SJCRH30 (cell line): ENCODE measurements around the gene SLC3A2. TPM values are rescaled to one million over a fixed set of nuclear protein-coding genes. Genes with fewer than 3 reads are reported as not detected.

Source experiments
- DNase-seq, 2 experiments: peaks; one replicate each; pipeline ENCODE4 v3.0.0-alpha.2; 2015 to 2020
- H3K27ac ChIP-seq: fragments of 250-450 bp; sonication (Bioruptor Pico); 2 replicates; pipeline ENCODE4 v1.5.1; 2020; ENCODE audit warnings: mild to moderate bottlenecking, moderate library complexity
- H3K27me3 ChIP-seq: fragments of 250-450 bp; sonication (Bioruptor Pico); 2 replicates; pipeline ENCODE4 v1.5.1; 2020; ENCODE audit warnings: mild to moderate bottlenecking, moderate library complexity
- H3K36me3 ChIP-seq: fragments of 250-450 bp; sonication (Bioruptor Pico); 2 replicates; pipeline ENCODE4 v1.5.1; 2020; ENCODE audit warnings: mild to moderate bottlenecking, moderate library complexity
- H3K4me1 ChIP-seq: fragments of 250-450 bp; sonication (Bioruptor Pico); 2 replicates; pipeline ENCODE4 v1.5.1; 2020; ENCODE audit warnings: mild to moderate bottlenecking, moderate library complexity
- H3K4me3 ChIP-seq: fragments of 250-450 bp; sonication (Bioruptor Pico); 2 replicates; pipeline ENCODE4 v1.5.1; 2020; ENCODE audit warnings: mild to moderate bottlenecking, moderate library complexity
- H3K9me3 ChIP-seq: fragments of 250-450 bp; sonication (Bioruptor Pico); replicated peaks from 2 replicates; pipeline ENCODE4 v1.5.1; 2020; ENCODE audit warnings: mild to moderate bottlenecking, moderate library complexity
- total RNA-seq: library from RNA; depleted of rRNA; stranded (reverse); fragments of >200 nt; shearing (Covaris generic); gene quantifications from 2 replicates; pipeline ENCODE4 v1.2.3, GENCODE V29; 2014

SLC3A2 gene
- total RNA-seq, 1 experiment from 2014 or later: 109 TPM

GRCh38 chr11:62908468-62909072 lies 27.9 kb downstream of the SLC3A2 start:
- H3K36me3 ChIP-seq: no peaks in the 10 kb centered on the region
- H3K27ac ChIP-seq: no peak overlapping the region
- DNase-seq: no peak
- H3K4me1 ChIP-seq: peaks cover 16% of the 10 kb centered on the region
- no peaks in the 10 kb centered on the region for H3K9me3 ChIP-seq
- no peak overlapping the region for H3K4me3 ChIP-seq
- no peaks in the 10 kb centered on the region for H3K27me3 ChIP-seq

DNA sequence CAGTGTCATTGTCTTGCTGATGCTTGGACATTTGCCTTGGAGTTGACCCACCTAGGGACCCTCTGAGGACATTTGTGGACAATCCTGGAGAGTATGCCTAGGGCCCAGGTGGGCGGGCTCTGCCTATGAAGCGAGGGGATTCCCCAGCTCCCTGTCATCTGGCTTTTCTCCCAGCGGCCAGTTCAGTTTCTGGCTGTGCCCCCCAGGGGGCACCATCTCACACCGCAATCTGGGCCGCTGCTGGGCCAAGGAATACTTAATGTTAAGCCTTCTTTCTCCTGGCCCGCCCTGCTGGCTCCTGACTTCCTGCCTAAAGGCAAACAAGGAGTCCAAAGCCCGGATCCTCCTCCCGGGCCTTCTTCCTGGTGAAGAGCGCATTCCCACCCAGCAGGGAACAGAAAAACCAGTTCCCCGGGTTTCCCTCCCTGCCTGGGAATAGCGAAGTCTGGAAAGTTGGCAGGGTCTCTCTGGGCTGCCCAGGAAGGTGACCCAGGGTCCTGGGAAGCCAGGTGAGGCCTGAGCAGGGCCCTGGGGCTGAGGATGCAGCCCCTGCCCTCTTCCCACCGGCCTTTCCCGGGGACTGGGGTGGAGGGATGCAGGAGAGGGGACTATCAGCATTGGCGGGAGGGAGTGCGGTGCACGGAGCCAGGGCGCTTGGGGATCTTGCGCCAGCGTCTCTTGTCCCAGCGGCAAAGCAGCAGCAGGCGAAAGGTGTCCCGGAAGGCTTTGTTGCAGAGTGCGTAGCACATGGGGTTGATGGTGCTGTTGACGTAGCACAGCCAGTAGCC lies 28.6 kb downstream of the SLC3A2 start:
- Histone ChIP-seq H3K27ac (no peak overlapping the region), H3K4me1 (peaks cover 16% of the 10 kb centered on the region), H3K4me3 (no peak overlapping the region), H3K27me3 (no peaks in the 10 kb centered on the region), H3K36me3 (no peaks in the 10 kb centered on the region), H3K9me3 (no peaks in the 10 kb centered on the region)
- DNase-seq: peak; percentile 77 to 80

DNA sequence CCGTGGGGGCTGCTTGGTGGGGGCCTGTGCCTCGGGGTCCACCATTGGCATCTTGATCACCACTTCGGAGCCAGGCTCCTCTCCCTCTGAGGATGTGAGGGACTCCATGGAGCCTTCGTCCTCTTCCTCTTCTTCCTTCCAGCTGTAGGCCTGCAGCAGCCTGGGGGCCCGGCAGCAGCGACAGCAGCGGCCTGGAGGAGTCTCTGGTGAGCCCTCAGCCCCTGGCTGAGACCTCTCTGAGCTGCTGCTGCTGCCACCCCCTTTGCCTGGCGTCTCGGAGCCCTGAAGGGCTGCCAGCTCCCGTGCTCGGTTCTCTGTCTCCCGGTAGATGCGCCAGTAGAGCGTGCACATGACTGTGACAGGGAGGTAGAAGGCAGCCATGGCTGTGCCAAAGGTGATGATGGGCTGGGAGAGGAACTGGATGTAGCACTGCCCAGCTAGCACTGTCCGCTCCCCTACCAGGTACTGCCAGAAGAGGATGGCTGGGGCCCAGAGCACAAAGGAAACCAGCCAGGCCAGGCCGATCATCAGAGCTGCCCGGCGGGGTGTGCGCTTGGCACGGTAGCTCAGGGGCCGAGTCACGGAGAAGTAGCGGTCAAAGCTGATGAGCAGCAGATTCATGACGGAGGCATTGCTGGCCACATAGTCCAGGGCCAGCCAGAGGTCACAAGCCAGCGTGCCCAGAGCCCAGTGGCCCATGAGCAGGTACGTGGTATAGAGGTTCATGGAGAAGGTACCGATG lies 29.6 kb downstream of the SLC3A2 start:
- no peak overlapping the region for H3K27ac ChIP-seq
- peaks cover 16% of the 10 kb centered on the region for H3K4me1 ChIP-seq
- H3K4me3 ChIP-seq: no peak overlapping the region
- no peaks in the 10 kb centered on the region for H3K36me3 ChIP-seq
- no peaks in the 10 kb centered on the region for H3K27me3 ChIP-seq
- H3K9me3 ChIP-seq: no peaks in the 10 kb centered on the region
- DNase-seq: no peak

GRCh38 chr11:62911137-62912130 lies 30.7 kb downstream of the SLC3A2 start:
- Histone ChIP-seq H3K4me3 (no peak overlapping the region), H3K9me3 (no peaks in the 10 kb centered on the region), H3K4me1 (peaks cover 16% of the 10 kb centered on the region), H3K27ac (no peak overlapping the region), H3K27me3 (no peaks in the 10 kb centered on the region), H3K36me3 (no peaks in the 10 kb centered on the region)
- peak in 1 of 2 experiments; percentile 39 for DNase-seq

- H3K9me3 ChIP-seq: no peaks in the 10 kb centered on the region
- no peaks in the 10 kb centered on the region for H3K36me3 ChIP-seq
- peaks cover 16% of the 10 kb centered on the region for H3K4me1 ChIP-seq
- no peaks in the 10 kb centered on the region for H3K27me3 ChIP-seq
- no peak for DNase-seq
- H3K4me3 ChIP-seq: no peak overlapping the region
- no peak overlapping the region for H3K27ac ChIP-seq
These were observed 31.6 kb downstream of the SLC3A2 start for GRCh38 chr11:62912268-62912667.

- H3K27ac ChIP-seq: no peak overlapping the region
- no peaks in the 10 kb centered on the region for H3K9me3 ChIP-seq
- H3K27me3 ChIP-seq: no peaks in the 10 kb centered on the region
- DNase-seq: no peak
- H3K4me1 ChIP-seq: peaks cover 12% of the 10 kb centered on the region
- H3K4me3 ChIP-seq: no peak overlapping the region
- H3K36me3 ChIP-seq: no peaks in the 10 kb centered on the region
These were observed 33.7 kb downstream of the SLC3A2 start for GRCh38 chr11:62914416-62914815.

- Histone ChIP-seq H3K9me3 (no peaks in the 10 kb centered on the region), H3K4me1 (no peaks in the 10 kb centered on the region), H3K27me3 (peaks cover 6% of the 10 kb centered on the region; the same call in 1 of the 2 replicates), H3K27ac (no peak overlapping the region), H3K36me3 (no peaks in the 10 kb centered on the region), H3K4me3 (no peak overlapping the region)
- DNase-seq: no peak
These were observed 37.3 kb downstream of the SLC3A2 start for GRCh38 chr11:62917906-62918502.

- Histone ChIP-seq H3K27ac (no peak overlapping the region), H3K27me3 (peaks cover 6% of the 10 kb centered on the region; the same call in 1 of the 2 replicates), H3K36me3 (no peaks in the 10 kb centered on the region), H3K9me3 (no peaks in the 10 kb centered on the region), H3K4me1 (no peaks in the 10 kb centered on the region), H3K4me3 (no peak overlapping the region)
- peak; percentile 19 for DNase-seq
These were observed 37.8 kb downstream of the SLC3A2 start for GRCh38 chr11:62918531-62918930.

DNA sequence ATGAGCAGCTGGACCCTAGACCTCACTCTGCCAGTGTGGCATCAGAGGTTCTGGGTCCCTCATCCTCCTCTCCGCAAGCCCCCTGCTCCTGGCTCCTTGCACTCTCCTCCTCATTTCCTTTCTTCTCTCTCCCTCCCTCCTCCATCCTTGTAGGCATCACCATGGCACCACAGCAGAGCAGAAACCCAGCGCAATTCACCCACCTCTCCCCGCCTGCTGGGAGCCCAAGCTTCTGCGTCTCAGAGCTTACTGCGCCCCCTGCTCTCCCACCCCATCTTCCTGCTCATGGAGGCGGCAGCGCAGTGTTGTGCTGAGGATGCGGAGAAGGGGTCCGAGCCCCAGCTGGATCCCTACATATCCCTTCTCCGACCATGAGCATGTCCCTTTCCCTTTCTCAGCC lies 38.8 kb downstream of the SLC3A2 start:
- Histone ChIP-seq H3K4me3 (no peak overlapping the region), H3K27ac (no peak overlapping the region), H3K27me3 (peaks cover 6% of the 10 kb centered on the region; the same call in 1 of the 2 replicates), H3K4me1 (no peaks in the 10 kb centered on the region), H3K36me3 (no peaks in the 10 kb centered on the region), H3K9me3 (no peaks in the 10 kb centered on the region)
- DNase-seq: no peak

DNA sequence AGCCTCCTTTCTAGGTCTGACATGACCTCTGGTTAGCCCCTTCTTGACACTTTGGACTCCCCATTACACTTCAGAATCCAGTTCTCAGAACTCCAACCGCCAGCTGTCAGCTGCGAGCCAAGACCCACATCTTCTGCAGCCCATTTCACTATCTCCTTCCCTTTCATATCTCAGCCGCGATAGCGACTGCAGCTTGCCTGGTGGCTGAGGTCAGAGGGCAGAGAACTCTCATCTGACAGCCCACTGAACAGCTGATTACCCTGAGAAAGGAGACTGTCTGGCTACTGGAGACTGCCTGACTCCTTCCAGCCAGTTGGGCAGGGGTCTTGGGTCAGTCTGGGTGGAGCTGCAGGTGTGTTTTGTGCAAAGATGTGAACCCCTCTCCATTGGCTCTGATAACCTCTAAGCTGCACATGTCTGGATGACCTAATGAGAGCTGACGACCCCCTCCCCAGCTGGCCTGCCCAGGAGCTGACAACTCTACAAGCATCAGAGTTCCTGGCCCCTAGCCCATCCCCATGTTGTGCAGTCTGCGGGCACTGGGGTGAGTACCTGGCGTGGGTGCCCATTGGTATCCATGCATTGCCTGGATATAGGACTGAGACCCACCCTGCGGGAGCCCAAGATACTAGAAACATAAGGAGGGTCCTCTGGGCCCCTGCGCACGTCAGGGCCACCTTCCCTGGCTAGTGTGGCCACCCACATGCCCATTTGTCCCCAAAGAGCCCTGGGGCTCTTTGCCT lies 39.4 kb downstream of the SLC3A2 start:
- no peak for DNase-seq
- Histone ChIP-seq H3K4me3 (no peak overlapping the region), H3K27ac (no peak overlapping the region), H3K9me3 (no peaks in the 10 kb centered on the region), H3K36me3 (no peaks in the 10 kb centered on the region), H3K27me3 (peaks cover 6% of the 10 kb centered on the region; the same call in 1 of the 2 replicates), H3K4me1 (no peaks in the 10 kb centered on the region)

DNA sequence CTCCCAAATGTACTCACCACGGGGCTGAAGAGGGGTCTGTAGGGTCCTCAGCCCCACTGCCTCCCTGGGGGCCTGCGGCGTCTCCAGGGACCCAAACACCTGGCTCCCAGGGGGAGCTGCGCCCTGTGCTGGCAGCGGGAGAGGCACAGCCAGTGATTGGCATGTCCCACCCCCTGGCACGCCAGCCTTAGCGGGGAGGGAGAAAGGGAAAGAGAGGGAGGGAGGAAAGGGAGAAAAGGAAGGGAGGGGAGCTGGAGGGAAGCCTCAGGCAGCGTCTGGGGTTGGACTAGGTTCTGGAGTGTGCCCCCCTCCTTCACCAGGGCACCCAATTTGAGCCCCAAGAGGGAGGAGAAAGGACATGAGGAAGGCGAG lies 40.5 kb downstream of the SLC3A2 start, which contains the start of gene CHRM1:
TSS of gene CHRM1 (minus strand) at position 163 of the 372 bp plus-strand sequence. CDS start 10,263 bp downstream, outside the sequence.
- Histone ChIP-seq H3K27ac (no peak within 1 kb of the TSS), H3K4me3 (no peak within 1 kb of the TSS), H3K36me3 (no peaks in the 10 kb centered on the region), H3K9me3 (no peaks in the 10 kb centered on the region), H3K4me1 (no peaks in the 10 kb centered on the region), H3K27me3 (peaks cover 6% of the 10 kb centered on the region; the same call in 1 of the 2 replicates)
- no peak for DNase-seq

GRCh38 chr11:62921573-62922188 lies 41.0 kb downstream of the SLC3A2 start:
- H3K36me3 ChIP-seq: no peaks in the 10 kb centered on the region

DNA sequence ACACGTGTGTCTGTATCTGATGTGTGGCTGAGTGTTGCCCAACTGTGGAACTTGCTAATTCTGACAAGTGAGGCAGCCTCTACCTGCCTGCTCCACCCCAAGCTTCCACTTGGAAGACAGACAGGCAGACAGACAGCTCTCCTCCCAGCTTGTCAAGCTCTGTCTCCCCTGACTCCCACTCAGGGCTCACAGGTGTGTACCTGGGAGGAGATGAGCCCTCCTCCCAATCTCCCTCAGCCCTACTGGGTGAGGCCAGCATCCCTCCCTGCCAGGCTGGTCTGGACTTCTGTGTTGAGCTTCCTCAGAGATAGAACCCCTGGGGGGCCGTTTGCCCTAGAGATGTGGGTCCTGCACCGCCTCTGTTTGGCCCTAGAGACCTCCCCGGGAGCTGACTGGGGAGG lies 41.5 kb downstream of the SLC3A2 start:
- DNase-seq: no peak
- Histone ChIP-seq H3K9me3 (no peaks in the 10 kb centered on the region), H3K4me3 (no peak overlapping the region), H3K27ac (no peak overlapping the region), H3K27me3 (peaks cover 6% of the 10 kb centered on the region; the same call in 1 of the 2 replicates), H3K4me1 (no peaks in the 10 kb centered on the region), H3K36me3 (no peaks in the 10 kb centered on the region)

More at GRCh38 chr11:62921573-62922188, 41.0 kb downstream of the SLC3A2 start:
- Histone ChIP-seq H3K4me3 (no peak overlapping the region), H3K9me3 (no peaks in the 10 kb centered on the region), H3K4me1 (no peaks in the 10 kb centered on the region), H3K27me3 (peaks cover 6% of the 10 kb centered on the region; the same call in 1 of the 2 replicates), H3K27ac (no peak overlapping the region)
- DNase-seq: no peak
